Measurements from ENCODE around the gene EVA1C.

DNA sequence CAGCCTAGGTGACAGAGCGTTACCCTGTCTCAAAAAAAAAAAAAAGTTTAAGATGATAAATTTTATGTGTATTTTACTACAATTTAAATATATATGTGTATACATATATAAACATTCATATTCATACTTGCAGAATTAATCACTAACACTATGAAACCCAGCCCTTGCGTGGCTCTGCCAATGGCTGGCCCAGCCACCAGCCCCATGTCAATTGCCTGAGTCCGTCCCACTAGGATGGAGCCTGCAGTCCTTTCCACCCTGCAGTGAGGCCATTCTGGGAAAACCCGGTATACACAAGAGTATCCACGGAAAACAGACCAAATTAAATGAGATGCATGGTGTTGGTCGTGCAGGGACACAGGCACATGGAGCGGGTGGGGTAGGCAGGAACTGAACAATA, 123.1 kb downstream of the EVA1C start:
- no peak for TF ChIP-seq ZNF331 (CRISPR knock-in tag; IDR thresholded peaks at IDR 0.05; ENCODE audit: low read depth)
- TF ChIP-seq, protein P1, sequence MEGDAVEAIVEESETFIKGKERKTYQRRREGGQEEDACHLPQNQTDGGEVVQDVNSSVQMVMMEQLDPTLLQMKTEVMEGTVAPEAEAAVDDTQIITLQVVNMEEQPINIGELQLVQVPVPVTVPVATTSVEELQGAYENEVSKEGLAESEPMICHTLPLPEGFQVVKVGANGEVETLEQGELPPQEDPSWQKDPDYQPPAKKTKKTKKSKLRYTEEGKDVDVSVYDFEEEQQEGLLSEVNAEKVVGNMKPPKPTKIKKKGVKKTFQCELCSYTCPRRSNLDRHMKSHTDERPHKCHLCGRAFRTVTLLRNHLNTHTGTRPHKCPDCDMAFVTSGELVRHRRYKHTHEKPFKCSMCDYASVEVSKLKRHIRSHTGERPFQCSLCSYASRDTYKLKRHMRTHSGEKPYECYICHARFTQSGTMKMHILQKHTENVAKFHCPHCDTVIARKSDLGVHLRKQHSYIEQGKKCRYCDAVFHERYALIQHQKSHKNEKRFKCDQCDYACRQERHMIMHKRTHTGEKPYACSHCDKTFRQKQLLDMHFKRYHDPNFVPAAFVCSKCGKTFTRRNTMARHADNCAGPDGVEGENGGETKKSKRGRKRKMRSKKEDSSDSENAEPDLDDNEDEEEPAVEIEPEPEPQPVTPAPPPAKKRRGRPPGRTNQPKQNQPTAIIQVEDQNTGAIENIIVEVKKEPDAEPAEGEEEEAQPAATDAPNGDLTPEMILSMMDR (conservative IDR thresholded peaks at IDR 0.05; ENCODE audit: low read depth in 2 of 2) = no peak
- no peak for TF ChIP-seq EZH2 (IDR thresholded peaks at IDR 0.05; ENCODE audit: low read depth, unreplicated experiment)
- TF ChIP-seq POLR2AphosphoS5 (IDR thresholded peaks at IDR 0.05; ENCODE audit: low read depth) = no peak
- TF ChIP-seq STAT1 (IDR thresholded peaks at IDR 0.05; ENCODE audit: unreplicated experiment) = no peak
- TF ChIP-seq, protein P2, sequence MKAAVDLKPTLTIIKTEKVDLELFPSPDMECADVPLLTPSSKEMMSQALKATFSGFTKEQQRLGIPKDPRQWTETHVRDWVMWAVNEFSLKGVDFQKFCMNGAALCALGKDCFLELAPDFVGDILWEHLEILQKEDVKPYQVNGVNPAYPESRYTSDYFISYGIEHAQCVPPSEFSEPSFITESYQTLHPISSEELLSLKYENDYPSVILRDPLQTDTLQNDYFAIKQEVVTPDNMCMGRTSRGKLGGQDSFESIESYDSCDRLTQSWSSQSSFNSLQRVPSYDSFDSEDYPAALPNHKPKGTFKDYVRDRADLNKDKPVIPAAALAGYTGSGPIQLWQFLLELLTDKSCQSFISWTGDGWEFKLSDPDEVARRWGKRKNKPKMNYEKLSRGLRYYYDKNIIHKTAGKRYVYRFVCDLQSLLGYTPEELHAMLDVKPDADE (IDR thresholded peaks at IDR 0.05) = no peak
- TF ChIP-seq CREB1 (CRISPR knock-in tag; IDR thresholded peaks at IDR 0.05; ENCODE audit: low read depth) = no peak
- TF ChIP-seq, protein P3, sequence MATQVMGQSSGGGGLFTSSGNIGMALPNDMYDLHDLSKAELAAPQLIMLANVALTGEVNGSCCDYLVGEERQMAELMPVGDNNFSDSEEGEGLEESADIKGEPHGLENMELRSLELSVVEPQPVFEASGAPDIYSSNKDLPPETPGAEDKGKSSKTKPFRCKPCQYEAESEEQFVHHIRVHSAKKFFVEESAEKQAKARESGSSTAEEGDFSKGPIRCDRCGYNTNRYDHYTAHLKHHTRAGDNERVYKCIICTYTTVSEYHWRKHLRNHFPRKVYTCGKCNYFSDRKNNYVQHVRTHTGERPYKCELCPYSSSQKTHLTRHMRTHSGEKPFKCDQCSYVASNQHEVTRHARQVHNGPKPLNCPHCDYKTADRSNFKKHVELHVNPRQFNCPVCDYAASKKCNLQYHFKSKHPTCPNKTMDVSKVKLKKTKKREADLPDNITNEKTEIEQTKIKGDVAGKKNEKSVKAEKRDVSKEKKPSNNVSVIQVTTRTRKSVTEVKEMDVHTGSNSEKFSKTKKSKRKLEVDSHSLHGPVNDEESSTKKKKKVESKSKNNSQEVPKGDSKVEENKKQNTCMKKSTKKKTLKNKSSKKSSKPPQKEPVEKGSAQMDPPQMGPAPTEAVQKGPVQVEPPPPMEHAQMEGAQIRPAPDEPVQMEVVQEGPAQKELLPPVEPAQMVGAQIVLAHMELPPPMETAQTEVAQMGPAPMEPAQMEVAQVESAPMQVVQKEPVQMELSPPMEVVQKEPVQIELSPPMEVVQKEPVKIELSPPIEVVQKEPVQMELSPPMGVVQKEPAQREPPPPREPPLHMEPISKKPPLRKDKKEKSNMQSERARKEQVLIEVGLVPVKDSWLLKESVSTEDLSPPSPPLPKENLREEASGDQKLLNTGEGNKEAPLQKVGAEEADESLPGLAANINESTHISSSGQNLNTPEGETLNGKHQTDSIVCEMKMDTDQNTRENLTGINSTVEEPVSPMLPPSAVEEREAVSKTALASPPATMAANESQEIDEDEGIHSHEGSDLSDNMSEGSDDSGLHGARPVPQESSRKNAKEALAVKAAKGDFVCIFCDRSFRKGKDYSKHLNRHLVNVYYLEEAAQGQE (IDR thresholded peaks at IDR 0.05; ENCODE audit: unreplicated experiment) = no peak
- TF ChIP-seq EZH2phosphoT487 (IDR thresholded peaks at IDR 0.05; ENCODE audit: unreplicated experiment) = no peak
